IPS DF 6.9 (cell line): ENCODE data around the gene OLIG1.

Experiments used
- DNase-seq: peaks from one replicate; pipeline ENCODE4 v3.0.0-alpha.2; 2013; ENCODE audit warnings: low read depth, low spot score
- H3K27ac ChIP-seq: one replicate; pipeline ENCODE4 v1.5.1; 2013; ENCODE audit warnings: low read length, control low read depth
- H3K27me3 ChIP-seq: 2 replicates; pipeline ENCODE4 v1.6.1; 2013; ENCODE audit warnings: mild to moderate bottlenecking, low read length; ENCODE audit not compliant: control insufficient read depth, insufficient read depth
- H3K36me3 ChIP-seq: 2 replicates; pipeline ENCODE4 v1.6.1; 2013; ENCODE audit warnings: low read length; ENCODE audit not compliant: control insufficient read depth, insufficient read depth
- H3K4me1 ChIP-seq: 2 replicates; pipeline ENCODE4 v1.6.1; 2013; ENCODE audit warnings: low read length; ENCODE audit not compliant: control insufficient read depth, insufficient read depth
- H3K4me3 ChIP-seq: 2 replicates; pipeline ENCODE4 v1.5.1; 2013; ENCODE audit warnings: mild to moderate bottlenecking, low read length
- H3K9me3 ChIP-seq: 2 replicates; pipeline ENCODE4 v1.6.1; 2013; ENCODE audit warnings: low read length, inconsistent platforms; ENCODE audit not compliant: control insufficient read depth, insufficient read depth
- WGBS: extraction: QIAGEN DNeasy Blood & Tissue Kit; methylation state at CpG from one replicate; pipeline ENCODE4 v1.1.7; 2013; ENCODE audit warnings: mixed read lengths, missing lambda C conversion rate; ENCODE audit not compliant: insufficient read length, insufficient coverage; 5-methylcytosine and 5-hydroxymethylcytosine counted together

Gene OLIG1

GRCh38 chr21:33063375-33063883 is 6.5 kb upstream of the OLIG1 start:
- no peaks in the 10 kb centered on the region for H3K36me3 ChIP-seq
- no peaks in the 10 kb centered on the region for H3K4me1 ChIP-seq
- DNase-seq: no peak
- no CpG with 5 or more reads among the region's 5 CpGs for WGBS
- H3K9me3 ChIP-seq: no peaks in the 10 kb centered on the region
- no peak overlapping the region for H3K4me3 ChIP-seq
- no peak overlapping the region for H3K27ac ChIP-seq
- H3K27me3 ChIP-seq: peaks cover 34% of the 10 kb centered on the region

DNA sequence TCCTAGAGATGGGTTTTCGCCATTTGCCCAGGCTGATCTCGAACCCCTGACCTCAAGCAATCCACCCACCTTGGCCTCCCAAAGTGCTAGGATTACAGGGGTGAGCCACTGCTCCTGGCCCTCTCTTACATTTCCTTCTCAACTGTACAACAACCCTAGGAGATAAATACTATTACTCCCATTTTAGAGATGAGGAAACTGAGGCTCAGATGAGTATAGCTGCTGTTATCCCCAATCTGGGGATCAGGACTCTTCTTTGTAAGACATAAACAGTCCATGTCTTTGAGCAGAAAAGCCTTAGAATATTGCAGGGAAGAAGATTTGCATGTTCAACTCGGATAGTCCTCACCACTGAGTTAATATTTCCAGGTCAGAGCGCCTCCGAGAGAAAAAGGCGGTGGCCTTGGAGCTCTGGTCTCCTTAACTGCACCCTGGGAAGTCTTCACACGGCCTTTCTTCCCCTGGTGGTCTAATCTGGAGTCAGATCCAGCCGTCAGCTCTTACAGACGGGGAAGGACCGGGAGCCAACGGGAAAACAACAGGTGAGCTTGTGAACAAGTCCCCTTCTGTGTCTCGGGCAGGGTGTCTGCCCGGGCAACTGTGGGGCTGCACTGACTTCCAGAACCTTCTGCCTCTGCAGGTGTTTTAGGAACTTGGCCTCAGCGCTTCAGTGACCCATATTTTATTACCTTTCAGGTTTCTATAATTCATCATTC is 5.9 kb upstream of the OLIG1 start:
- no CpG with 5 or more reads among the region's 14 CpGs for WGBS
- no peak overlapping the region for H3K4me3 ChIP-seq
- peaks cover 41% of the 10 kb centered on the region for H3K27me3 ChIP-seq
- no peak for DNase-seq
- H3K9me3 ChIP-seq: no peaks in the 10 kb centered on the region
- H3K4me1 ChIP-seq: no peaks in the 10 kb centered on the region
- no peak overlapping the region for H3K27ac ChIP-seq
- H3K36me3 ChIP-seq: no peaks in the 10 kb centered on the region

GRCh38 chr21:33064623-33065390 is 5.1 kb upstream of the OLIG1 start:
- Histone ChIP-seq H3K27ac (no peak overlapping the region), H3K27me3 (peaks cover 45% of the 10 kb centered on the region), H3K4me3 (no peak overlapping the region), H3K36me3 (no peaks in the 10 kb centered on the region), H3K4me1 (no peaks in the 10 kb centered on the region), H3K9me3 (no peaks in the 10 kb centered on the region)
- no CpG with 5 or more reads among the region's 18 CpGs for WGBS
- no peak for DNase-seq

GRCh38 chr21:33067043-33067442 is 2.9 kb upstream of the OLIG1 start:
- Histone ChIP-seq H3K36me3 (no peaks in the 10 kb centered on the region; the same call in 1 of the 2 replicates), H3K27me3 (peaks cover 61% of the 10 kb centered on the region), H3K4me3 (no peak overlapping the region), H3K27ac (no peak overlapping the region), H3K4me1 (peaks cover 5% of the 10 kb centered on the region), H3K9me3 (no peaks in the 10 kb centered on the region)
- no peak for DNase-seq
- no CpG with 5 or more reads among the region's 7 CpGs for WGBS

GRCh38 chr21:33067457-33067856 is 2.5 kb upstream of the OLIG1 start:
- WGBS: no CpG with 5 or more reads among the region's 4 CpGs
- Histone ChIP-seq H3K27ac (no peak overlapping the region), H3K4me3 (no peak overlapping the region), H3K9me3 (no peaks in the 10 kb centered on the region), H3K4me1 (peaks cover 5% of the 10 kb centered on the region), H3K27me3 (peaks cover 65% of the 10 kb centered on the region), H3K36me3 (no peaks in the 10 kb centered on the region; the same call in 1 of the 2 replicates)
- no peak for DNase-seq

DNA sequence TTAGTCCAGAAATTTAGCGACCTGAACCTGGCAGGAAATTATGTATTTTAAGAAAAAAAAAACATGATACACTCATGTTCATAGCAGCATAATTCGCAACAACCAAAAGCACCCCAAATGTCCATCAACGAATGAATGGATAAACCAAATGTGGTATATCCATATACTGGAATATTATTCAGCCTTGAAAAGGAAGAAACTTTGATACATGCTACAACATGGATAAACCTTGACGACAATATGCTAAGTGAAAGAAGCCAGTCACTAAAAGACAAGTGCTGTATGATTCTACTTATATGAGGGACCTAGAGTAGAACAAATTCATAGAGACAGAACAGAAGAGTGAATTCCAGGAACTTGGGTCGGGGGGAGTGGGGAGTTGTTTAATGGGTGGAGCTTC is 698 bp upstream of the OLIG1 start:
- Histone ChIP-seq H3K4me3 (no peak overlapping the region), H3K36me3 (no peaks in the 10 kb centered on the region; the same call in 1 of the 2 replicates), H3K9me3 (no peaks in the 10 kb centered on the region), H3K27ac (no peak overlapping the region), H3K27me3 (peaks cover 73% of the 10 kb centered on the region), H3K4me1 (peaks cover 5% of the 10 kb centered on the region)
- DNase-seq: no peak
- no CpG with 5 or more reads among the region's 5 CpGs for WGBS

- no peak for DNase-seq
- H3K36me3 ChIP-seq: no peaks in the 10 kb centered on the region; the same call in 1 of the 2 replicates
- 100% methylated on average over 1 of the region's 11 CpGs for WGBS
- H3K27me3 ChIP-seq: peaks cover 76% of the 10 kb centered on the region
- H3K4me1 ChIP-seq: peaks cover 5% of the 10 kb centered on the region
- H3K4me3 ChIP-seq: no peak overlapping the region
- no peak overlapping the region for H3K27ac ChIP-seq
- no peaks in the 10 kb centered on the region for H3K9me3 ChIP-seq
Measured at GRCh38 chr21:33069645-33069993, 322 bp upstream of the OLIG1 start.

DNA sequence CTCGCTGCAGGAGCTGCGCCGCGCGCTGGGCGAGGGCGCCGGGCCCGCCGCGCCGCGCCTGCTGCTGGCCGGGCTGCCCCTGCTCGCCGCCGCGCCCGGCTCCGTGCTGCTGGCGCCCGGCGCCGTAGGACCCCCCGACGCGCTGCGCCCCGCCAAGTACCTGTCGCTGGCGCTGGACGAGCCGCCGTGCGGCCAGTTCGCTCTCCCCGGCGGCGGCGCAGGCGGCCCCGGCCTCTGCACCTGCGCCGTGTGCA is 730 bp downstream of the OLIG1 start:
- no CpG with 5 or more reads among the region's 44 CpGs for WGBS
- Histone ChIP-seq H3K27ac (no peak overlapping the region), H3K9me3 (no peaks in the 10 kb centered on the region), H3K4me3 (peak overlapping the region; percentile 32; the same call in 1 of the 2 replicates), H3K4me1 (peaks cover 6% of the 10 kb centered on the region), H3K36me3 (no peaks in the 10 kb centered on the region; the same call in 1 of the 2 replicates), H3K27me3 (peaks cover 74% of the 10 kb centered on the region)
- no peak for DNase-seq

DNA sequence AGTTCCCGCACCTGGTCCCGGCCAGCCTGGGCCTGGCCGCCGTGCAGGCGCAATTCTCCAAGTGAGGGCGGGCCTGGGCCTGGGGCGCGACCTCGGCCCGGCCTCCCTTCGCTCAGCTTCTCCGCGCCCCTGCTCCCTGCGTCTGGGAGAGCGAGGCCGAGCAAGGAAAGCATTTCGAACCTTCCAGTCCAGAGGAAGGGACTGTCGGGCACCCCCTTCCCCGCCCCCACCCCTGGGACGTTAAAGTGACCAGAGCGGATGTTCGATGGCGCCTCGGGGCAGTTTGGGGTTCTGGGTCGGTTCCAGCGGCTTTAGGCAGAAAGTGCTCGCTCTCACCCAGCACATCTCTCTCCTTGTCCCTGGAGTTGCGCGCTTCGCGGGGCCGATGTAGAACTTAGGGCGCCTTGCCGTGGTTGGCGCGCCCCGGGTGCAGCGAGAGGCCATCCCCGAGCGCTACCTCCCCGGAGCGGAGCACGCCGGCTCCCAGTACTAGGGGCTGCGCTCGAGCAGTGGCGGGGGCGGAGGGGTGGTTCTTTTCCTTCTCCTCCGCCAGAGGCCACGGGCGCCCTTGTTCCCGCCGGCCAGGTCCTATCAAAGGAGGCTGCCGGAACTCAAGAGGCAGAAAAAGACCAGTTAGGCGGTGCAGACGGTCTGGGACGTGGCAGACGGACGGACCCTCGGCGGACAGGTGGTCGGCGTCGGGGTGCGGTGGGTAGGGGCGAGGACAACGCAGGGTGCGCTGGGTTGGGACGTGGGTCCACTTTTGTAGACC is 1.2 kb downstream of the OLIG1 start:
- Histone ChIP-seq H3K27ac (no peak overlapping the region), H3K4me1 (peaks cover 11% of the 10 kb centered on the region), H3K27me3 (peaks cover 78% of the 10 kb centered on the region)

DNA sequence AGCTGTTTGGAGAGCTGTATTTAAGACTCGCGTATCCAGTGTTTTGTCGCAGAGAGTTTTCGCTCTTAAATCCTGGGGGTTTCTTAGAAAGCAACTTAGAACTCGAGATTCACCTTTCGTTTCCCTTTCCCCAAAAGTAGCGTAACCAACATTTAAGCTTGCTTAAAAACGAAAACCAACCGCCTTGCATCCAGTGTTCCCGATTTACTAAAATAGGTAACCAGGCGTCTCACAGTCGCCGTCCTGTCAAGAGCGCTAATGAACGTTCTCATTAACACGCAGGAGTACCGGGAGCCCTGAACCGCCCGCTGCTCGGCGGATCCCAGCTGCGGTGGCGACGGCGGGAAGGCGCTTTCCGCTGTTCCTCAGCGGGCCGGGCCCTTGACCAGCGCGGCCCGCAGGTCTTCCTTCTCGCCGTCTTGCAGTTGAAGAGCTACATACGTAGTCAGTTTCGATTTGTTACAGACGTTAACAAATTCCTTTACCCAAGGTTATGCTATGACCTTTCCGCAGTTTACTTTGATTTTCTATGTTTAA is 1.9 kb downstream of the OLIG1 start:
- DNase-seq: no peak
- H3K4me3 ChIP-seq: no peak overlapping the region
- H3K4me1 ChIP-seq: peaks cover 11% of the 10 kb centered on the region
- H3K9me3 ChIP-seq: no peaks in the 10 kb centered on the region
- H3K36me3 ChIP-seq: no peaks in the 10 kb centered on the region; the same call in 1 of the 2 replicates
- H3K27me3 ChIP-seq: peaks cover 76% of the 10 kb centered on the region
- H3K27ac ChIP-seq: no peak overlapping the region
- WGBS: no CpG with 5 or more reads among the region's 38 CpGs

More for the DNA sequence above, 1.2 kb downstream of the OLIG1 start:
- no CpG with 5 or more reads among the region's 69 CpGs for WGBS
- Histone ChIP-seq H3K4me3 (peak overlapping the region; percentile 32; the same call in 1 of the 2 replicates), H3K9me3 (no peaks in the 10 kb centered on the region), H3K36me3 (no peaks in the 10 kb centered on the region; the same call in 1 of the 2 replicates)
- DNase-seq: no peak
